Neural cell (in vitro differentiated cells): ENCODE results near the gene ADH1C. TPM values are rescaled to one million over a fixed set of nuclear protein-coding genes. Genes with fewer than 3 reads are reported as not detected.

Experiments
- H2AFZ ChIP-seq: fragments of 200-600, 300-800 bp; sonication (generic), shearing (Covaris generic); 2 replicates; pipeline ENCODE4 v1.6.0; 2014; ENCODE audit warnings: low read depth, mild to moderate bottlenecking, antibody characterized with exemption, low read length, moderate library complexity
- H3F3A ChIP-seq: fragments of 200-600 bp; shearing (Covaris generic); 2 replicates; pipeline ENCODE4 v1.6.1; 2016; ENCODE audit warnings: mild to moderate bottlenecking, moderate library complexity, mixed read lengths, antibody characterized with exemption, low read length; ENCODE audit not compliant: insufficient read depth, poor library complexity, severe bottlenecking
- H3K27ac ChIP-seq: fragments of 200-600, 300-800 bp; sonication (generic), shearing (Covaris generic); 2 replicates; pipeline ENCODE4 v1.5.1; 2014; ENCODE audit warnings: mild to moderate bottlenecking, low read length, moderate library complexity
- H3K27me3 ChIP-seq: fragments of 300-800, 200-600 bp; sonication (generic), shearing (Covaris generic); 2 replicates; pipeline ENCODE4 v1.6.0; 2014; ENCODE audit warnings: mild to moderate bottlenecking, low read depth, low read length, moderate library complexity; ENCODE audit not compliant: insufficient read depth
- H3K36me3 ChIP-seq: fragments of 300-800, 200-600 bp; sonication (generic), shearing (Covaris generic); 2 replicates; pipeline ENCODE4 v1.5.1; 2014; ENCODE audit warnings: mild to moderate bottlenecking, antibody characterized with exemption, low read length, moderate library complexity; ENCODE audit not compliant: insufficient read depth
- H3K4me2 ChIP-seq: fragments of 300-800, 200-600 bp; sonication (generic), shearing (Covaris generic); 2 replicates; pipeline ENCODE4 v1.6.0; 2014; ENCODE audit warnings: mild to moderate bottlenecking, low read length
- H3K4me3 ChIP-seq: fragments of 300-800, 200-600 bp; sonication (generic), shearing (Covaris generic); 2 replicates; pipeline ENCODE4 v1.5.1; 2014; ENCODE audit warnings: mild to moderate bottlenecking, low read length, moderate library complexity
- H3K79me2 ChIP-seq: fragments of 200-600 bp; shearing (Covaris generic); replicated peaks from 2 replicates; pipeline ENCODE4 v1.6.0; 2014; ENCODE audit warnings: mild to moderate bottlenecking, low read length, moderate library complexity; ENCODE audit not compliant: insufficient read depth
- H3K9ac ChIP-seq: fragments of 300-800, 200-600 bp; sonication (generic), shearing (Covaris generic); 2 replicates; pipeline ENCODE4 v1.6.1; 2016; ENCODE audit warnings: mild to moderate bottlenecking, low read length, mixed read lengths
- H3K9me2 ChIP-seq: fragments of 200-600 bp; shearing (Covaris generic); 2 replicates; pipeline ENCODE4 v1.6.1; 2016; ENCODE audit warnings: mild to moderate bottlenecking, low read length, mixed read lengths; ENCODE audit not compliant: insufficient read depth
- H3K9me3 ChIP-seq: fragments of 200-600, 300-800 bp; sonication (generic), shearing (Covaris generic); 2 replicates; pipeline ENCODE4 v1.6.1; 2016; ENCODE audit warnings: mild to moderate bottlenecking, mixed run types, low read length, moderate library complexity, mixed read lengths
- H4K20me1 ChIP-seq: fragments of 200-600 bp; shearing (Covaris generic); 2 replicates; pipeline ENCODE4 v1.6.1; 2016; ENCODE audit warnings: mild to moderate bottlenecking, mixed run types; ENCODE audit not compliant: insufficient read depth
- EP300 ChIP-seq: fragments of 450-650 bp; conservative IDR thresholded peaks from 2 replicates; pipeline ENCODE4 v1.6.1; 2014; ENCODE audit warnings: antibody characterized with exemption, mild to moderate bottlenecking, moderate library complexity; ENCODE audit not compliant: poor library complexity, severe bottlenecking
- EZH2 ChIP-seq: fragments of 200-600, 300-800 bp; shearing (Covaris generic), sonication (generic); IDR thresholded peaks from 2 replicates; pipeline ENCODE4 v1.6.1; 2014; ENCODE audit warnings: antibody characterized with exemption, low read length, borderline replicate concordance, mild to moderate bottlenecking; ENCODE audit not compliant: insufficient read depth, poor library complexity, severe bottlenecking
- MXI1 ChIP-seq: fragments of 450-650 bp; conservative IDR thresholded peaks from 2 replicates; pipeline ENCODE4 v1.6.1; 2014; ENCODE audit warnings: antibody characterized with exemption, mild to moderate bottlenecking; ENCODE audit not compliant: poor library complexity, severe bottlenecking
- POLR2AphosphoS5 ChIP-seq: IDR thresholded peaks from 2 replicates; pipeline ENCODE4 v1.6.1; 2012
- RAD21 ChIP-seq: fragments of 450-650 bp; conservative IDR thresholded peaks from 2 replicates; pipeline ENCODE4 v1.6.1; 2014; ENCODE audit warnings: antibody characterized with exemption, mild to moderate bottlenecking, moderate library complexity
- SMC3 ChIP-seq: fragments of 450-650 bp; conservative IDR thresholded peaks from 2 replicates; pipeline ENCODE4 v1.6.1; 2014; ENCODE audit warnings: antibody characterized with exemption, mild to moderate bottlenecking, moderate library complexity; ENCODE audit not compliant: poor library complexity
- TAF1 ChIP-seq: IDR thresholded peaks from 2 replicates; pipeline ENCODE4 v1.6.1; 2012; ENCODE audit warnings: low read depth
- polyA plus RNA-seq: library from polyadenylated mRNA; depleted of rRNA; stranded (reverse); fragments of >200 nt; gene quantifications from 2 replicates; pipeline ENCODE4 v1.2.3, GENCODE V29; 2014
- TF ChIP-seq, protein P1 (sequence below): IDR thresholded peaks from 2 replicates; pipeline ENCODE4 v1.6.1; 2012; ENCODE audit warnings: borderline replicate concordance
- TF ChIP-seq, protein P2 (sequence below): fragments of 450-650 bp; IDR thresholded peaks from 2 replicates; pipeline ENCODE4 v1.5.1; 2014; ENCODE audit warnings: antibody characterized with exemption, mild to moderate bottlenecking, moderate library complexity; ENCODE audit not compliant: poor library complexity, severe bottlenecking

The ADH1C gene
- polyA plus RNA-seq, 1 donor from 2014 or later = not detected

DNA sequence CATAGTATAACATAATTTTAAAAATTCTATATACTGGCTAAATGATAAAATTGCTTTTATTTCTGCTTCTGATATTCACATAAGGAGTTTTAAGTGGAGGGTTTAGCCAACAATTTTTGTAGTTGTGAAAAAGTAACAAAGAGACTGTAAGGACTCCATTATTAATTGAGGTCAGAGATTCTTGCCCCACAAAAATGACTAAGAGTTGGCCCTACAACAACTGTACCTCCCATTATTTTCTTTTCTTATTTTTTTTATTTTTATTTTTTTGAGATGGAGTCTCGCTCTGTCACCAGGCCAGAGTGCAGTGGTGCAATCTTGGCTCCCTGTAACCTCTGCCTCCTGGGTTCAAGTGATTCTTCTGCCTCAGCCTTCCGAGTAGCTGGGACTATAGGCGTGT lies 21.9 kb downstream of the ADH1C start:
- no peak for TF ChIP-seq TAF1
- Histone ChIP-seq H3K79me2 (no peaks in the 10 kb centered on the region), H4K20me1 (no peaks in the 10 kb centered on the region), H3K36me3 (no peaks in the 10 kb centered on the region), H3K4me2 (no peak overlapping the region), H3K27ac (no peak overlapping the region), H3K9me3 (peaks cover 4% of the 10 kb centered on the region), H3K9me2 (no peaks in the 10 kb centered on the region), H3K9ac (no peak overlapping the region), H3K4me3 (no peak overlapping the region), H3F3A (no peaks in the 10 kb centered on the region), H3K27me3 (no peaks in the 10 kb centered on the region), H2AFZ (no peak overlapping the region)

DNA sequence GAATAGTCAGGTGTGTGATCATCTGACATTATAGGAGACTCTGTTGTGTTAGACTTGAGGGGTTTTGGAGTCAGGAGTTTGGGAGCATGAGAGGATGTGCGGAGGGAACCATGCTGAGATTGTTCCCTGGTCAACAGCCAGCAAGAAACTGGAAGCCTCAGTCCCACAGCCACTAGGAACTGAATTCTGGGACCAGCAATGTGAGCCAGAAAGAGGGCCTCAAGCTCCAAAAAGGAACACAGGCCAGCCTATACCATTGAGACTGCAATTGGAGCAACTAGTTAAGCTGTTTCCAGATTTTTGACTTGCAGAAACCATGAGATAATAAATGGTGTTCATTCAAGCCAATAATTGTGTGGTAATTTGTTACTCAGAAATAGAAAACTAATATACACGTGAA lies 22.7 kb downstream of the ADH1C start:
- Histone ChIP-seq H2AFZ (no peak overlapping the region), H3K9ac (no peak overlapping the region), H3K36me3 (no peaks in the 10 kb centered on the region), H3K9me2 (no peaks in the 10 kb centered on the region), H3K4me2 (no peak overlapping the region), H3K4me3 (no peak overlapping the region), H3K27me3 (no peaks in the 10 kb centered on the region), H4K20me1 (no peaks in the 10 kb centered on the region), H3F3A (no peaks in the 10 kb centered on the region), H3K27ac (no peak overlapping the region), H3K9me3 (peaks cover 6% of the 10 kb centered on the region), H3K79me2 (no peaks in the 10 kb centered on the region)
- TF ChIP-seq RAD21 (no peak), EZH2 (no peak), TAF1 (no peak), SMC3 (no peak), EP300 (no peak), MXI1 (no peak), POLR2AphosphoS5 (no peak)
- TF ChIP-seq, protein P1, sequence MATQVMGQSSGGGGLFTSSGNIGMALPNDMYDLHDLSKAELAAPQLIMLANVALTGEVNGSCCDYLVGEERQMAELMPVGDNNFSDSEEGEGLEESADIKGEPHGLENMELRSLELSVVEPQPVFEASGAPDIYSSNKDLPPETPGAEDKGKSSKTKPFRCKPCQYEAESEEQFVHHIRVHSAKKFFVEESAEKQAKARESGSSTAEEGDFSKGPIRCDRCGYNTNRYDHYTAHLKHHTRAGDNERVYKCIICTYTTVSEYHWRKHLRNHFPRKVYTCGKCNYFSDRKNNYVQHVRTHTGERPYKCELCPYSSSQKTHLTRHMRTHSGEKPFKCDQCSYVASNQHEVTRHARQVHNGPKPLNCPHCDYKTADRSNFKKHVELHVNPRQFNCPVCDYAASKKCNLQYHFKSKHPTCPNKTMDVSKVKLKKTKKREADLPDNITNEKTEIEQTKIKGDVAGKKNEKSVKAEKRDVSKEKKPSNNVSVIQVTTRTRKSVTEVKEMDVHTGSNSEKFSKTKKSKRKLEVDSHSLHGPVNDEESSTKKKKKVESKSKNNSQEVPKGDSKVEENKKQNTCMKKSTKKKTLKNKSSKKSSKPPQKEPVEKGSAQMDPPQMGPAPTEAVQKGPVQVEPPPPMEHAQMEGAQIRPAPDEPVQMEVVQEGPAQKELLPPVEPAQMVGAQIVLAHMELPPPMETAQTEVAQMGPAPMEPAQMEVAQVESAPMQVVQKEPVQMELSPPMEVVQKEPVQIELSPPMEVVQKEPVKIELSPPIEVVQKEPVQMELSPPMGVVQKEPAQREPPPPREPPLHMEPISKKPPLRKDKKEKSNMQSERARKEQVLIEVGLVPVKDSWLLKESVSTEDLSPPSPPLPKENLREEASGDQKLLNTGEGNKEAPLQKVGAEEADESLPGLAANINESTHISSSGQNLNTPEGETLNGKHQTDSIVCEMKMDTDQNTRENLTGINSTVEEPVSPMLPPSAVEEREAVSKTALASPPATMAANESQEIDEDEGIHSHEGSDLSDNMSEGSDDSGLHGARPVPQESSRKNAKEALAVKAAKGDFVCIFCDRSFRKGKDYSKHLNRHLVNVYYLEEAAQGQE = no peak
- TF ChIP-seq, protein P2, sequence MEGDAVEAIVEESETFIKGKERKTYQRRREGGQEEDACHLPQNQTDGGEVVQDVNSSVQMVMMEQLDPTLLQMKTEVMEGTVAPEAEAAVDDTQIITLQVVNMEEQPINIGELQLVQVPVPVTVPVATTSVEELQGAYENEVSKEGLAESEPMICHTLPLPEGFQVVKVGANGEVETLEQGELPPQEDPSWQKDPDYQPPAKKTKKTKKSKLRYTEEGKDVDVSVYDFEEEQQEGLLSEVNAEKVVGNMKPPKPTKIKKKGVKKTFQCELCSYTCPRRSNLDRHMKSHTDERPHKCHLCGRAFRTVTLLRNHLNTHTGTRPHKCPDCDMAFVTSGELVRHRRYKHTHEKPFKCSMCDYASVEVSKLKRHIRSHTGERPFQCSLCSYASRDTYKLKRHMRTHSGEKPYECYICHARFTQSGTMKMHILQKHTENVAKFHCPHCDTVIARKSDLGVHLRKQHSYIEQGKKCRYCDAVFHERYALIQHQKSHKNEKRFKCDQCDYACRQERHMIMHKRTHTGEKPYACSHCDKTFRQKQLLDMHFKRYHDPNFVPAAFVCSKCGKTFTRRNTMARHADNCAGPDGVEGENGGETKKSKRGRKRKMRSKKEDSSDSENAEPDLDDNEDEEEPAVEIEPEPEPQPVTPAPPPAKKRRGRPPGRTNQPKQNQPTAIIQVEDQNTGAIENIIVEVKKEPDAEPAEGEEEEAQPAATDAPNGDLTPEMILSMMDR = no peak

DNA sequence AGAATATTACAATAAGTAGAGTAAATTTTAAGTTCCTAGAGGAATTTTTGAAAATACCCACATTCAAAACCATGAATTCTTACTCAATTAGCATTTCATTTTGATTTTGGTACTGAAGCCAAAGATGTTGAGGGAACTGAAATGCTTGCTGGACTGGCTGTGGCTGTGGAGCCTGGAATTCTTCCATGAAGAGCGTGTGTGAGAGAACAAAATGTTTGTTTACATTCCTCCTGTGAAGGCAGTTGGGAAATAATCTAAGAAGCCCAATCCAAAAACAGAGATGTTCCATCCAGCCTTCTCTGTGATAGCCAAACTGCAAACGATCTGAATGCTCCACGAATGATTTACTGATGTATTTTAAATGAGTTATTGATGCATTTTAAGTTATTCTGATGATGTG lies 27.6 kb downstream of the ADH1C start:
- H2AFZ ChIP-seq = no peak overlapping the region
- TF ChIP-seq RAD21 (no peak), MXI1 (no peak), POLR2AphosphoS5 (no peak), SMC3 (no peak), EZH2 (no peak), EP300 (no peak), TAF1 (no peak)
- TF ChIP-seq, protein P1 = no peak
- TF ChIP-seq, protein P2 = no peak
- H3K9me3 ChIP-seq = peaks cover 6% of the 10 kb centered on the region
- H3K36me3 ChIP-seq = no peaks in the 10 kb centered on the region
- H4K20me1 ChIP-seq = no peaks in the 10 kb centered on the region
- H3K4me3 ChIP-seq = no peak overlapping the region
- no peaks in the 10 kb centered on the region for H3F3A ChIP-seq
- no peaks in the 10 kb centered on the region for H3K79me2 ChIP-seq
- H3K9me2 ChIP-seq = no peaks in the 10 kb centered on the region
- H3K27me3 ChIP-seq = no peaks in the 10 kb centered on the region
- no peak overlapping the region for H3K4me2 ChIP-seq
- no peak overlapping the region for H3K27ac ChIP-seq
- H3K9ac ChIP-seq = no peak overlapping the region
